Endothelial cell of umbilical vein (primary cell): ENCODE data around the gene CSF2.

Experiments
- JUN ChIP-seq: IDR thresholded peaks from 2 replicates; pipeline ENCODE4 v1.6.1; 2011; ENCODE audit warnings: borderline replicate concordance, low read depth; ENCODE audit not compliant: insufficient read length, insufficient read depth
- POLR2A ChIP-seq: IDR thresholded peaks from 2 replicates; pipeline ENCODE4 v1.6.1; 2012; ENCODE audit warnings: low read depth, mild to moderate bottlenecking, control low read depth, low read length
- POLR2AphosphoS5 ChIP-seq: IDR thresholded peaks from 2 replicates; pipeline ENCODE4 v1.6.1; 2012; ENCODE audit warnings: low read depth, mild to moderate bottlenecking, control low read depth, low read length, moderate library complexity; ENCODE audit not compliant: insufficient read depth
- TF ChIP-seq, protein P1 (sequence below), 2 donors: IDR thresholded peaks; 1 replicate in 1 of 2; 2 replicates in 1 of 2; pipeline ENCODE4 v1.5.1; 2011; ENCODE audit warnings: low read length in 2 of 2, mild to moderate bottlenecking in 2 of 2, moderate library complexity in 2 of 2, control low read depth in 1 of 2, inconsistent platforms in 1 of 2, low read depth in 1 of 2; ENCODE audit not compliant: insufficient read depth in 1 of 2; ENCODE audit errors: extremely low read depth in 1 of 2

- TF ChIP-seq POLR2AphosphoS5 (no peak), JUN (no peak), POLR2A (no peak)
- TF ChIP-seq, protein P1, sequence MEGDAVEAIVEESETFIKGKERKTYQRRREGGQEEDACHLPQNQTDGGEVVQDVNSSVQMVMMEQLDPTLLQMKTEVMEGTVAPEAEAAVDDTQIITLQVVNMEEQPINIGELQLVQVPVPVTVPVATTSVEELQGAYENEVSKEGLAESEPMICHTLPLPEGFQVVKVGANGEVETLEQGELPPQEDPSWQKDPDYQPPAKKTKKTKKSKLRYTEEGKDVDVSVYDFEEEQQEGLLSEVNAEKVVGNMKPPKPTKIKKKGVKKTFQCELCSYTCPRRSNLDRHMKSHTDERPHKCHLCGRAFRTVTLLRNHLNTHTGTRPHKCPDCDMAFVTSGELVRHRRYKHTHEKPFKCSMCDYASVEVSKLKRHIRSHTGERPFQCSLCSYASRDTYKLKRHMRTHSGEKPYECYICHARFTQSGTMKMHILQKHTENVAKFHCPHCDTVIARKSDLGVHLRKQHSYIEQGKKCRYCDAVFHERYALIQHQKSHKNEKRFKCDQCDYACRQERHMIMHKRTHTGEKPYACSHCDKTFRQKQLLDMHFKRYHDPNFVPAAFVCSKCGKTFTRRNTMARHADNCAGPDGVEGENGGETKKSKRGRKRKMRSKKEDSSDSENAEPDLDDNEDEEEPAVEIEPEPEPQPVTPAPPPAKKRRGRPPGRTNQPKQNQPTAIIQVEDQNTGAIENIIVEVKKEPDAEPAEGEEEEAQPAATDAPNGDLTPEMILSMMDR (IDR thresholded peaks at IDR 0.05; ENCODE audit: extremely low read depth in 1 of 2, insufficient read depth in 1 of 2, low read depth in 1 of 2, low read length in 2 of 2): no peak
Measured at GRCh38 chr5:132093271-132093670, 19.7 kb downstream of the CSF2 start.
